OCI-LY1 (cell line): ENCODE data around the gene PPP1R14B.

ENCODE experiments used
- H2AFZ ChIP-seq: fragments of 200-600 bp; sonication (generic), shearing (Covaris generic); 2 replicates; pipeline ENCODE4 v1.6.0; 2014; ENCODE audit warnings: antibody characterized with exemption, mild to moderate bottlenecking, low read length
- H3F3A ChIP-seq: fragments of 200-600 bp; sonication (generic), shearing (Covaris generic); 2 replicates; pipeline ENCODE4 v1.6.0; 2014; ENCODE audit warnings: mild to moderate bottlenecking, antibody characterized with exemption, low read length, moderate library complexity; ENCODE audit not compliant: insufficient read depth
- H3K27ac ChIP-seq: fragments of 200-600 bp; sonication (generic); 2 replicates; pipeline ENCODE4 v1.5.1; 2014; ENCODE audit warnings: low read length, mixed run types, mild to moderate bottlenecking, low read depth; ENCODE audit not compliant: poor library complexity, severe bottlenecking
- H3K27me3 ChIP-seq: fragments of 200-600 bp; sonication (generic); 2 replicates; pipeline ENCODE4 v1.6.0; 2014; ENCODE audit warnings: antibody characterized with exemption, mild to moderate bottlenecking, low read length, moderate library complexity; ENCODE audit not compliant: insufficient read depth
- H3K36me3 ChIP-seq: fragments of 200-600 bp; sonication (generic); 2 replicates; pipeline ENCODE4 v1.6.1; 2014; ENCODE audit warnings: mild to moderate bottlenecking, antibody characterized with exemption, low read length, moderate library complexity, mixed read lengths; ENCODE audit not compliant: insufficient read depth
- H3K4me1 ChIP-seq: fragments of 200-600 bp; sonication (generic); 2 replicates; pipeline ENCODE4 v1.5.1; 2014; ENCODE audit warnings: mild to moderate bottlenecking, low read length, moderate library complexity; ENCODE audit not compliant: insufficient read depth, severe bottlenecking
- H3K4me2 ChIP-seq: fragments of 200-600 bp; sonication (generic), shearing (Covaris generic); 2 replicates; pipeline ENCODE4 v1.6.1; 2014; ENCODE audit warnings: low read length
- H3K4me3 ChIP-seq: fragments of 200-600 bp; sonication (generic); 2 replicates; pipeline ENCODE4 v1.5.1; 2014; ENCODE audit warnings: low read length, low read depth, mild to moderate bottlenecking, mixed read lengths; ENCODE audit not compliant: poor library complexity, severe bottlenecking
- H3K79me2 ChIP-seq: fragments of 200-600 bp; shearing (Covaris generic); 2 replicates; pipeline ENCODE4 v1.6.1; 2016; ENCODE audit warnings: mixed run types, low read length, mixed read lengths; ENCODE audit not compliant: insufficient read depth
- H3K9ac ChIP-seq: fragments of 200-600 bp; sonication (generic), shearing (Covaris generic); 2 replicates; pipeline ENCODE4 v1.6.1; 2014; ENCODE audit warnings: mild to moderate bottlenecking, low read length, mixed read lengths
- H3K9me2 ChIP-seq: fragments of 200-600 bp; sonication (generic), shearing (Covaris generic); 2 replicates; pipeline ENCODE4 v1.6.1; 2014; ENCODE audit warnings: low read depth, mild to moderate bottlenecking, low read length, mixed read lengths
- H3K9me3 ChIP-seq: fragments of 200-600 bp; shearing (Covaris generic); 2 replicates; pipeline ENCODE4 v1.6.1; 2014; ENCODE audit warnings: low read length, mixed read lengths
- H4K20me1 ChIP-seq: fragments of 200-600 bp; sonication (generic), shearing (Covaris generic); 2 replicates; pipeline ENCODE4 v1.6.0; 2016; ENCODE audit warnings: mild to moderate bottlenecking, low read length; ENCODE audit not compliant: insufficient read depth
- CTCF ChIP-seq: fragments of 200-600 bp; sonication (generic), shearing (Covaris generic); IDR thresholded peaks from 2 replicates; pipeline ENCODE4 v1.5.1; 2017; ENCODE audit warnings: mild to moderate bottlenecking, antibody characterized with exemption, low read length, moderate library complexity, mixed read lengths
- EZH2 ChIP-seq: fragments of 200-600 bp; sonication (generic), shearing (Covaris generic); IDR thresholded peaks from 2 replicates; pipeline ENCODE4 v1.8.0; 2017; ENCODE audit warnings: borderline replicate concordance, mixed run types, mild to moderate bottlenecking, antibody characterized with exemption, low read length, moderate library complexity, mixed read lengths

PPP1R14B gene

GRCh38 chr11:64278576-64279190 is 31.9 kb upstream of the PPP1R14B start:
- TF ChIP-seq CTCF (no peak), EZH2 (no peak)
- Histone ChIP-seq H3K4me1 (peaks cover 4% of the 10 kb centered on the region), H3K9me3 (no peaks in the 10 kb centered on the region), H3K27ac (no peak overlapping the region), H3K4me3 (no peak overlapping the region), H3K9ac (no peak overlapping the region), H4K20me1 (no peaks in the 10 kb centered on the region), H3F3A (no peaks in the 10 kb centered on the region), H2AFZ (no peak overlapping the region), H3K9me2 (no peaks in the 10 kb centered on the region), H3K79me2 (no peaks in the 10 kb centered on the region), H3K36me3 (peaks cover 35% of the 10 kb centered on the region; the same call in 1 of the 2 replicates), H3K27me3 (no peaks in the 10 kb centered on the region), H3K4me2 (no peak overlapping the region)

GRCh38 chr11:64276653-64277431 is 30.1 kb upstream of the PPP1R14B start:
- no peaks in the 10 kb centered on the region for H3K9me3 ChIP-seq
- H3F3A ChIP-seq = no peaks in the 10 kb centered on the region
- no peak overlapping the region for H3K27ac ChIP-seq
- H3K79me2 ChIP-seq = no peaks in the 10 kb centered on the region
- no peak overlapping the region for H2AFZ ChIP-seq
- peaks cover 6% of the 10 kb centered on the region for H3K4me1 ChIP-seq
- no peak overlapping the region for H3K9ac ChIP-seq
- no peaks in the 10 kb centered on the region for H4K20me1 ChIP-seq
- no peaks in the 10 kb centered on the region for H3K9me2 ChIP-seq
- TF ChIP-seq CTCF = no peak
- TF ChIP-seq EZH2 = no peak
- no peak overlapping the region for H3K4me2 ChIP-seq
- H3K27me3 ChIP-seq = no peaks in the 10 kb centered on the region
- H3K4me3 ChIP-seq = no peak overlapping the region
- peaks cover 22% of the 10 kb centered on the region; the same call in 1 of the 2 replicates for H3K36me3 ChIP-seq

- Histone ChIP-seq H3K9me3 (no peaks in the 10 kb centered on the region), H4K20me1 (no peaks in the 10 kb centered on the region), H3K79me2 (no peaks in the 10 kb centered on the region), H3K4me2 (no peak overlapping the region), H3K9ac (no peak overlapping the region), H3K27me3 (no peaks in the 10 kb centered on the region), H3K4me1 (peaks cover 11% of the 10 kb centered on the region), H3K27ac (no peak overlapping the region), H3K4me3 (no peak overlapping the region), H3K36me3 (peaks cover 16% of the 10 kb centered on the region; the same call in 1 of the 2 replicates), H3F3A (no peaks in the 10 kb centered on the region), H3K9me2 (no peaks in the 10 kb centered on the region), H2AFZ (no peak overlapping the region)
- TF ChIP-seq EZH2 (no peak), CTCF (no peak)
Observed at GRCh38 chr11:64275841-64276240, 29.1 kb upstream of the PPP1R14B start.
